ENCODE results near the gene DNAH1.

DNAH1 gene

DNA sequence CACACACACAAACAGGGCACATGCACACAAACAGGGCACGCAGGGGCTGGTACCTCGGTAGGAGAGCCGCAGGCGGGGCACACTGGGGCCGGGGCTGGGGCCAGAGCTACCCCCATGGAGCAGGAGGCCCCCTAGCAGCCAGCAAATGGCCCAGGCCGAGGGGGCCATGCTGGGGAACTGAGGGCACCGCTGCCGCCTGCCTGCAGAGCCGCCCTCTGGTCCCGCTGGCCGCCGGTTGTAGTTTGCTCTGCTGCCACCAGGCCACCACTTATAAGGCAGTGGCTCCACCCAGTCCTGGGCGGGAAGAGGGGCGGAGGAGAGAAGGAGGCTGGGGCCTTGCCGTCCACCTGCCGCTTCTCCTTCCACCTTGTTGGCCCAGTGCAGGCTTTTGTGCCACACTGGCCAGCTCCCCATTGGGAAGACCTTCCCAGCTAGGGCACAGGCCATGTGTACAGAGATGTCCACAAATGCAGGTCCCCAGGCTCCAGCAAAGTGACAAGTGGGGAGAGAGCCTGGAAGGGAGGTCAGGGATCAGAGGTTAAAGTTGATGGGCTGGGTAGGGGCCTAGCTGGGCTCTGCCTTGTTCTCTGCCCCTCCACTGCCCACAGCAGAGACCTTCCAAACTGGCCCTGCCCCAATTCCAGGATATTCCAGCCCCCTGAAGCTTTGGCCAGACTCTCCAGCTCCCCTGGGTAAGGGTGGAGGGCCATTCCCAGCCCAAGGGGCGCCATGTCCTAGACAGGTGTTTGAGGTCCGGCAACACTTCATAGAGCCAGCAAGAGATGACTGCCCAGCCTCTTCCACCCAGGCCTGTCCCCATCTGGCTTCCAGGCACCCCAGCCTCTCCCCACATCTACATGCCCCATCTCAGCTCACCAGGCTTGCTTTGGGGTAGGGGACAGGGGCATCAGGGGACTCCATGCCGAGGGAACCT, 129.0 kb downstream of the DNAH1 start, which contains the start of gene SEMA3G:
TSS of gene SEMA3G (minus strand) at position 244 of the 934 bp plus-strand sequence. CDS start at position 168, 76 bp downstream.
- DNase-seq: peak in 11 of 42 donors; percentile 19 to 51 (median 29)
- intact Hi-C loops (cut with DNase I): no loop called here

DNA sequence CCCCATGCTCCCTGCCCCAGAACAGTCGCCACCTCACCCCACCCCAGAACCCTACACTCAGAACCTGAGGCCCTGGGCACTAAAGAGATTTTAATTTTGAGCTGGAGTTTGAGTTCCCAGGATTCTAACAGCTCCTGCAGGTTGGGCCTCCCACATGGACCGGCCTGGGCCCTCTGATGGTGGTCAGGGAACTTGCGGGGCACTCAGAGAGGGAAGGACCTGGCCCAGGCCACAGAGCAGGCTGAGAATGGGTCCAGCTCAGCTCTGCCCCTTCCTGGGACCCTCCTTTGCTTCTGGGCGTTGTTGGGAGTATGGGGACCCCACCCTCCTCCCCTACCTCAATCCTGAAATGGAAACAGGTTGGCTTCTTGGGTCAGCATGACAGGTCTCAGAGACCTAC, 129.9 kb downstream of the DNAH1 start:
- intact Hi-C loops (cut with DNase I): no loop called here
- DNase-seq: no peak

DNA sequence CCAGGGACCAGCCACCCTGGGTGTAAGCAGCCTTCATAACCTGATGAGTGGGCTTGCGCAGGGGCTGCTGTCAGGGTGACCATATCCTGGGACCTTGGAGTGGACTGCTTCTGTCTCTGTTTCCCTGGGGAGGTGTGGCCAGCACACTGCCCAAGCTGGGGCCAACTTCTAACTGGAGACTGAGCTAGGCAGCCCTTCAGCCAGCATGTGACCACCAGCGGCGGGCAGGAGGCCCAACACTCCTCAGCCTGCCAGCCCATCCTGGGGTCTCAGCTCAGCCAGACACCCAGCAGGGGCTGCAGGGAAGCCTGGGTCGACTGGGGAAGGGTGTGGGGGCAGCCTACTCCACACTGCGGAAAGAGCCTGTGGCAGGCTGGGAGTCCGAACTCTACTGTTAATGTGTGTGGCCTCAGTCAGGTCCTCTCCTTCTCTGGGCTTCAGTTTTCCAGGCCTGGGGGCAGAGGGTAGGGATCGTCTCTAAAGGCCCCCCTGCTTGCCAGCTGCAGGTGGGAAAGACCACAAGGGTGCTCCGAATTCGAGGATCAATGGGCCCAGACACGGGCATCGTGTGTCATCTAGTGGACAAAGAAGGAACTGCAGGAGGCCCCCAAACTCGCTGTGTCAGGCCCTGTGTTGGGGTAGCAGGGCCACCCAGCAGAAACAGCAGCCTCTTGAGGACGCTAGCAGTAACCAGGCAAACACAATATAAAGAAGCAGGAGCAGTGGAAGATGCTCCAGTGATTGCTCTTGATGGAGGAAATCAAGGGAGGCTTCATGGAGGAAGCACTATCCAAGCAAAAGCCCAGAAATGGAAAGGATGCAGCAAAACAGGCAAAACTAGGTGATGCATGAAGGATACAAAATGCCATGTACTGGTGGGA, 130.8 kb downstream of the DNAH1 start:
- intact Hi-C loops (cut with DNase I): no loop called here
- peak; percentile 28 to 88 (median 70) for DNase-seq

- intact Hi-C loops (cut with DNase I): no loop called here
- DNase-seq: no peak
These were observed 131.6 kb downstream of the DNAH1 start for GRCh38 chr3:52447512-52448355.
